Pons (tissue), 1 donor: ENCODE data around the gene TMEM242.

Experiments used
- DNase-seq: peaks from one replicate; pipeline ENCODE4 v3.0.0-alpha.2; 2016; ENCODE audit warnings: low spot score

The TMEM242 gene

GRCh38 chr6:157249826-157250225 is 73.5 kb downstream of the TMEM242 start:
- DNase-seq, result no peak

GRCh38 chr6:157248264-157248663 is 75.1 kb downstream of the TMEM242 start:
- DNase-seq, result no peak

- DNase-seq, result no peak
These were observed 76.4 kb downstream of the TMEM242 start for GRCh38 chr6:157246771-157247484.

- DNase-seq, result no peak
These were observed 77.2 kb downstream of the TMEM242 start for GRCh38 chr6:157246048-157246630.

- no peak for DNase-seq
These were observed 77.9 kb downstream of the TMEM242 start for GRCh38 chr6:157245436-157245835.

GRCh38 chr6:157244780-157245179 is 78.5 kb downstream of the TMEM242 start:
- no peak for DNase-seq

DNA sequence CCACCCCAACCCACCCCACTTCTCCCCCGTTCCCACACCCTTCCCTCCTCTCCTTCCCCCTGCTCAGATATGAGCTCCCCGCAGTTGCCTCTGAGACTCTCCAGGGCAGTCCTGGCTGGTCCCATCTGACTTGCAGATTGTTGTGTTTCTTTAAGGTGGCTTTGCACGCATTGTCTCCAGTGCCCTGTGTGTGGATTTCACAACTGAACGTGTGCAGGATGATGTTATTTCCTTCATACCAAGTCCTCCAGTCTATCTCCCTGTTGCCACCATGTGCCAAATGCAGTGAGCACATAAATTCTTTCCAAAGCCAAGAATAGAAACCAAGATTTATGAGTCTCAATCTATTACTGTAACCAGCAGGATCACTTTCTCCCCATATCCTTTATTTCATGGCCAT is 79.1 kb downstream of the TMEM242 start:
- no peak for DNase-seq

DNA sequence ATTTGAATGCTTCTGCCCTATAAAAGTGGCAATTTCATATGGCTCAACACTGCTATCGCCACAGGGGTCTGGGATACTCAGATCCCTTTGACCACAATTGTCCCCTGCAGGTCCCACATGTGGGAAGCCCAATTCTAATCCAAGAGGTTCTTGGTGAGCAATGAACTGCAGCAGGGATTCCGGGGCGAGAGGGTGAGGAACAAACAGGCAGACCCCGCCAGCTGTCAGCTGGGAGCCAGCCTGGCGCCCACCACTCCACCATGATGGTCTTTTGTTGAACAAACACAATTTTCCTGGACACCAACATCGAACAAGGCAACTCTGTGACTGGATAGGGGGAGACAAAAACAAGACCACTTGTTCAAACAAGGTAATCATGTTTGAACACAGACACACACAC is 80.5 kb downstream of the TMEM242 start:
- DNase-seq, result no peak

DNA sequence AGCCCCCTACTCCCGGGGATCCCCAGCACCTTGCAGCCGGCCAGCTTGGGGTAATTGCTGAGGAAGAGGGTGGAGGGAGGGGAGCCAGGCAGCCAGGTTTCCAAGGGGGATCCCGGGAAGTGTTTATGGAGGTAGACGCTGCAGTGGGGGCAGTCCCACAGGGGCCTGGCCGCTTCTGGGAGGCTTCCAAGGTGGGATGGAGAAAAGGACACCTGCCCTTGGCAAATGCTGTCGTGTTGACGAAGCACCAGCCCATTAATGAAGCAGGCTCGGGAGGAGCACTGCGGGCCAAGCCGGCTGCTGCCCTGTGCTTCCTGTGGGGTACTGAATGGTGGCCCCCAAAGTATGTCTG is 82.4 kb downstream of the TMEM242 start:
- no peak for DNase-seq

GRCh38 chr6:157240059-157240959 is 83.0 kb downstream of the TMEM242 start:
- no peak for DNase-seq

GRCh38 chr6:157239671-157240058 is 83.7 kb downstream of the TMEM242 start:
- no peak for DNase-seq
